Measurements from ENCODE around the gene PRKAG3.
"Not testable (repeated sequence)": the region's sequence is repeated elsewhere in the genome, so short reads cannot be mapped to it uniquely, and the experiment has no call there.

PRKAG3 gene

GRCh38 chr2:218863021-218863520 is 31.5 kb upstream of the PRKAG3 start:
- DNase-seq (ENCODE audit: low spot score): no peak

GRCh38 chr2:218861645-218862318 is 30.2 kb upstream of the PRKAG3 start:
- no peak for DNase-seq (ENCODE audit: low spot score)

- DNase-seq (ENCODE audit: low spot score): peak; percentile 93
These were observed 29.4 kb upstream of the PRKAG3 start for GRCh38 chr2:218860950-218861381.

GRCh38 chr2:218859988-218860831 is 28.6 kb upstream of the PRKAG3 start:
- no peak for DNase-seq (ENCODE audit: low spot score)

GRCh38 chr2:218859556-218859987 is 28.0 kb upstream of the PRKAG3 start, which contains the start of gene WNT6:
WNT6 (plus strand) TSS chr2:218859805; CDS start chr2:218860038, 233 bp downstream.
- DNase-seq (ENCODE audit: low spot score): no peak

- no peak for DNase-seq (ENCODE audit: low spot score)
These were observed 27.3 kb upstream of the PRKAG3 start for GRCh38 chr2:218858671-218859555.

GRCh38 chr2:218858138-218858445 is 26.5 kb upstream of the PRKAG3 start:
- DNase-seq (ENCODE audit: low spot score): no peak

- no peak for DNase-seq (ENCODE audit: low spot score)
These were observed 26.0 kb upstream of the PRKAG3 start for GRCh38 chr2:218857371-218858137.

- DNase-seq (ENCODE audit: low spot score): no peak
These were observed 25.3 kb upstream of the PRKAG3 start for GRCh38 chr2:218856896-218857243.

GRCh38 chr2:218856167-218856895 is 24.7 kb upstream of the PRKAG3 start:
- peak; percentile 48 for DNase-seq (ENCODE audit: low spot score)

GRCh38 chr2:218855305-218856166 is 23.9 kb upstream of the PRKAG3 start:
- DNase-seq (ENCODE audit: low spot score): no peak

- no peak for DNase-seq (ENCODE audit: low spot score)
These were observed 23.3 kb upstream of the PRKAG3 start for GRCh38 chr2:218854860-218855259.

- no peak for DNase-seq (ENCODE audit: low spot score)
These were observed 22.2 kb upstream of the PRKAG3 start for GRCh38 chr2:218853766-218854165.

- DNase-seq (ENCODE audit: low spot score): peak; percentile 69
These were observed 21.5 kb upstream of the PRKAG3 start for GRCh38 chr2:218852911-218853667.

GRCh38 chr2:218851286-218851685 is 19.7 kb upstream of the PRKAG3 start:
- no peak for DNase-seq (ENCODE audit: low spot score)

- no peak for DNase-seq (ENCODE audit: low spot score)
These were observed 19.2 kb upstream of the PRKAG3 start for GRCh38 chr2:218850796-218851195.

GRCh38 chr2:218849721-218850120 is 18.1 kb upstream of the PRKAG3 start:
- no peak for DNase-seq (ENCODE audit: low spot score)

GRCh38 chr2:218846963-218847362 is 15.4 kb upstream of the PRKAG3 start:
- not testable (repeated sequence) for DNase-seq (ENCODE audit: low spot score)

- not testable (repeated sequence) for DNase-seq (ENCODE audit: low spot score)
These were observed 12.7 kb upstream of the PRKAG3 start for GRCh38 chr2:218844334-218844733.

Measured in SK-N-DZ (cell line).